ENCODE data around the gene PURB. TPM values are rescaled to one million over a fixed set of nuclear protein-coding genes. Genes with fewer than 3 reads are reported as not detected.
"Not testable (repeated sequence)": the region's sequence is repeated elsewhere in the genome, so short reads cannot be mapped to it uniquely, and the experiment has no call there.

The PURB gene
- total and polyA plus RNA-seq, 7 donors = 8.8 to 27.2 (median 20.6) TPM

DNA sequence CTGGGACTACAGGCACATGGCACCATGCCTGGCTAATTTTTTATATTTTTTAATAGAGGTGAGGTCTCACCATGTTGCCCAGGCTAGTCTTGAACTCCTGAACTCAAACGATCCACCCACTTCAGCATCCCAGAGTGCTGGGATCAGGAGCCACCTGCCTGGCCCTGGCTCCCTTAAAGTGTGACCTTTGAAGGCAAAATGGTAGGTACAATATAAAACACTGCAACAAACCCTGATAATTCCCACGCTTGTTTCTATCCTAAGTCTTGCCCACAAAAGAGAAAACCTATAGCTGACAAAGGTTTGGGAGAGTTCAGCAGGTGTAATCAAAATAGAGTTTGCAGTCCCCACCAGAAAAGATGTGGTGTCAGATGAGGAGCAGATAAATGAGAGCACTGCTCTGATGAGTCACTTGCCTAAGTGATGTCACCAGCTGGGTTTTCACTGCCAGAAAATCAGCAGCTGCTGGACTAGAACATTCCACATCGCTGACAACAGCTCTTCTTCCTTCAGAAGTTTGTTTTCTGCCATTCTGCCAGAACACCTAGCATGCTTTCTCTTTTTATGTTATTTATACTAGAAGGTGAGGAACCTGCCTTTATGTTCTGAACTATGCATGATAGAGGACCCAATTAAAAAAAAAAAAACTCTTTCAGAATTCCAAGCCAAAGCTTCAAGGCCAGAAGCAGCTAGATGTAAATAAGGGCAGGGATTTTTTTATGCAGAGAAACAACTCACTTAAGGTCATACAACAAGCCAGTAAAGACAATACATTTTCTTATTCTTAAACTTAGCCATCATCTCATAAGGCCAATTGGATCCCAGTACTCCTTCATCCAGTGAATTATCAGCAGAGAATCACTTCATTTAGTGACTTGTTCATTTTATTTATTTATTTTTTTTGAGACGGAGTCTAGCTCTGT is 18.0 kb downstream of the PURB start:
- WGBS, 3 donors = 38 to 43% (median 38%) methylated on average over 4 of the region's 4 CpGs

DNA sequence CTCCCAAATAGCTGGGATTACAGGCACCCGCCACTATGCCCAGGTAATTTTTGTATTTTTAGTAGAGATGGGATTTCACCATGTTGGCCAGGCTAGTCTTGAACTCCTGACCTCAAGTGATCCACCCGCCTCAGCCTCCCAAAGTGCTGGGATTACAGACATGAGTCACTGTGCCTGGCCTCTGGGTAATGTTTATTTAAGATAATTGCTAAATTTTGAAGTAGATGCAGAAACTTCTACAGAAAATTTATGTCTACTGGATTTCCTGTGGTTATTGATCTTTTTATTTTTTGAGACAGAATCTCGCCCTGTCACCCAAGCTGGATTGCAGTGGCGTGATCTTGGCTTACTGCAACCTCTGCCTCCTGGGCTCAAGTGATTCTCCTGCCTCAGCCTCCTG is 23.4 kb downstream of the PURB start:
- ATAC-seq; intact Hi-C loops (cut with DNase I): not testable (repeated sequence)

More for the DNA sequence above, 18.0 kb downstream of the PURB start:
- DNase-seq (peak in 1 of 2 donors; percentile 46), ATAC-seq (peak; percentile 98 to 100 (median 98))
- no peak overlapping the region for H3K4me3 ChIP-seq
- H3K27me3 ChIP-seq (ENCODE audit: insufficient read depth in 3 of 3, low read length in 2 of 3) = no peaks in the 10 kb centered on the region
- intact Hi-C loops (cut with DNase I) = no loop called here
- H3K36me3 ChIP-seq (ENCODE audit: insufficient read depth in 1 of 2, low read depth in 1 of 2) = no peaks in the 10 kb centered on the region
- TF ChIP-seq CTCF (IDR thresholded peaks at IDR 0.05) = no peak
- peaks cover 14% of the 10 kb centered on the region for H3K4me1 ChIP-seq
- no peaks in the 10 kb centered on the region for H3K9me3 ChIP-seq
- peak overlapping the region; percentile 90 for H3K27ac ChIP-seq

GRCh38 chr7:44858161-44858560 is 27.2 kb downstream of the PURB start:
- 86 to 95% (median 89%) methylated on average over 2 of the region's 2 CpGs for WGBS, 3 donors
- no peak overlapping the region for H3K4me3 ChIP-seq
- DNase-seq (no peak), ATAC-seq (no peak)
- H3K36me3 ChIP-seq (ENCODE audit: insufficient read depth in 1 of 2, low read depth in 1 of 2) = no peaks in the 10 kb centered on the region
- no peaks in the 10 kb centered on the region for H3K27me3 ChIP-seq (ENCODE audit: insufficient read depth in 3 of 3, low read length in 2 of 3)
- H3K9me3 ChIP-seq = no peaks in the 10 kb centered on the region
- intact Hi-C loops (cut with DNase I) = loop anchor here in 1 of 2 donors (5.0 kb wide), 1 partner anchor 279 kb away; no protein-coding TSS in a partner anchor
- H3K27ac ChIP-seq = no peak overlapping the region
- H3K4me1 ChIP-seq = no peaks in the 10 kb centered on the region
- TF ChIP-seq CTCF (IDR thresholded peaks at IDR 0.05) = peak; percentile 12

More for the DNA sequence above, 23.4 kb downstream of the PURB start:
- DNase-seq; H3K4me1 ChIP-seq; H3K4me3 ChIP-seq; H3K27ac ChIP-seq; H3K9me3 ChIP-seq; H3K27me3 ChIP-seq (ENCODE audit: insufficient read depth in 3 of 3, low read length in 2 of 3); H3K36me3 ChIP-seq (ENCODE audit: insufficient read depth in 1 of 2, low read depth in 1 of 2): not testable (repeated sequence)
- WGBS, 3 donors = 73 to 81% (median 78%) methylated on average over 4 of the region's 4 CpGs

DNA sequence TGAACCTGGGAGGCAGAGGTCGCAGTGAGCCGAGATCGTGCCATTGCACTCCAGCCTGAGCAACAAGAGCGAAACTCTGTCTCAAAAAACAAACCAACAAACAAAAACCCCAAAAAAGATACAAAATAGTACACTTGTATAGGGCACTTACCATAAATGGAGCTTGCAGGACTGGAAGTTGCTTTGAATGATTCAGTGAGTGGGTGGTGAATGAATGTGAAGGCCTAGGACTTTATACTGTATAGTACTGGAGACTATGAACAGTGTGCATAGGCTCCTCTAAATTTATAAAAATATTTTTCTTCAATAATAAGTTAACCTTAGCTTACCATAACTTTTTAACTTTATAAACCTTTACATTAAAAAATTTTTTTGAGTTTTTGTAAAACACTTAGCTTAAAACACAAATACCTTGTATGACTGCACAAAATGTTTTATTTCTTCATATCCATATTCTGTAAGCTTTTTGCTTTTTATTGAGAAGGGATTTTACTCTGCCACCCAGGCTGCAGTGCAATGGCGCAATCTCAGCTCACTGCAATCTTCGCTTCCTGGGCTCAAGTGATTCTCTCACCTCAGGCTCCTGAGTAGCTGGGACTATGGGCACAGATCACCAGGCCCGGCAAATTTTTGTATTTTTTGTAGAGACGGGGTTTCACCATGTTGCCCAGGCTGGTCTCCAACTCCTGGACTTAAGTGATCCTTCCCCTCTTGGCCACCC is 30.5 kb downstream of the PURB start:
- WGBS, 3 donors = 90 to 96% (median 91%) methylated on average over 8 of the region's 8 CpGs
- Histone ChIP-seq H3K36me3 (ENCODE audit: insufficient read depth in 1 of 2, low read depth in 1 of 2) (no peaks in the 10 kb centered on the region), H3K4me3 (no peak overlapping the region), H3K9me3 (no peaks in the 10 kb centered on the region), H3K27me3 (ENCODE audit: insufficient read depth in 3 of 3, low read length in 2 of 3) (no peaks in the 10 kb centered on the region), H3K4me1 (no peaks in the 10 kb centered on the region), H3K27ac (no peak overlapping the region)
- no peak for ATAC-seq
- intact Hi-C loops (cut with DNase I) = loop anchor here in 1 of 2 donors (5.0 kb wide), 1 partner anchor 282 kb away; no protein-coding TSS in a partner anchor
- TF ChIP-seq CTCF (IDR thresholded peaks at IDR 0.05) = no peak
- no peak for DNase-seq

GRCh38 chr7:44853391-44853790 is 31.9 kb downstream of the PURB start:
- H3K27ac ChIP-seq = no peak overlapping the region
- DNase-seq = no peak
- TF ChIP-seq CTCF (IDR thresholded peaks at IDR 0.05) = no peak
- no peak for ATAC-seq
- WGBS, 3 donors = 86 to 91% (median 88%) methylated on average over 3 of the region's 3 CpGs
- no peaks in the 10 kb centered on the region for H3K4me1 ChIP-seq
- H3K36me3 ChIP-seq (ENCODE audit: insufficient read depth in 1 of 2, low read depth in 1 of 2) = no peaks in the 10 kb centered on the region
- H3K27me3 ChIP-seq (ENCODE audit: insufficient read depth in 3 of 3, low read length in 2 of 3) = no peaks in the 10 kb centered on the region
- intact Hi-C loops (cut with DNase I) = no loop called here
- H3K4me3 ChIP-seq = no peak overlapping the region
- H3K9me3 ChIP-seq = no peaks in the 10 kb centered on the region
